ENCODE data around the gene GUCY1A1. TPM values are rescaled to one million over a fixed set of nuclear protein-coding genes. Genes with fewer than 3 reads are reported as not detected.

The GUCY1A1 gene
- total and polyA plus RNA-seq, 2 donors from 2014 or later = 6.9 to 64.6 TPM

DNA sequence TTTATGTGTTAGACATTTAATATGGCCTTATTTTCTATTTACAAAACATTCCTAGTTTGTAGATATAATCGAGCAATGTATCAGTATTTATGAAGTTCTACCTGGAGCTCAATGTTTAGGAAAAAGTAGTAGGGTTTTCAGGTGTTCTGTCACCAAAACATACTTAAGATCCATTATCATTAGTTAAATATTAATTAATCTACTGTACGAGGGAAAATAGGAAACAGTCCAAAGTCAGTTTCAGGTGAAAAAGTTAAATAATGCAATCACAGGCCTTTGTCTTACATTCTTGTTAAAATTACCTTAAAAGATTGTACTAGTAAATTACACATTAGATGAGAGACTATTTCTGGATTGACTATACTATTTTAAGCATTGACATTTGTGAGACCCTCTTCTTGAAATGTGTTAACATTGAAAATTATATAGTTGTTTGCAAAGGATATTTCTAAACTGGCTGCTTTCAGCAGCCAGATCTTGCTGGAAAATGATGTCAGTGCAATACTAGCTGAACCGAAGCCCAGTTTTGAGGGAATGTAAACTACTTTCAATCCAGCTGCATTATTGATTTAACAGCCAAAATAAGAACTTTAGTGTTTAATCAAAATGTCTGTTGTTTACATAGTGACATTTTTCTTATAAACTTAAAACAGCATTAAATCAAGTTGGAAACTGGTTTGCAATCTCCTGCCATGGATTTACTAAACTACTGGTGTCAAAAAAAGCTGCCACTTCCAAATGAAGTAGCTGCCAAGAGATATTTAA, 111.5 kb downstream of the GUCY1A1 start:
- intact Hi-C loops (cut with DNase I) = no loop called here
- Histone ChIP-seq H3K9me3 (ENCODE audit: control insufficient read depth in 2 of 3, insufficient read depth in 1 of 3, low read length in 3 of 3) (no peaks in the 10 kb centered on the region), H3K36me3 (ENCODE audit: control insufficient read depth in 2 of 3, insufficient read depth in 3 of 3, low read length in 3 of 3) (peaks cover 0 to 2% (median 0%) of the 10 kb centered on the region in 3 donors), H3K27me3 (ENCODE audit: control insufficient read depth, insufficient read depth, low read length) (no peaks in the 10 kb centered on the region), H3K4me1 (ENCODE audit: control insufficient read depth in 2 of 3, insufficient read depth in 2 of 3, low read depth in 1 of 3, low read length in 3 of 3) (no peaks in the 10 kb centered on the region), H3K9ac (ENCODE audit: low read length in 3 of 3) (no peak overlapping the region), H3K4me3 (ENCODE audit: low read length in 3 of 3) (no peak overlapping the region), H3K27ac (ENCODE audit: low read depth in 2 of 2, low read length in 2 of 2) (peak overlapping the region; percentile 3 to 5)
- DNase-seq = peak in 2 of 5 donors; percentile 61 to 85
- FAIRE-seq = peak; percentile 56
- TF ChIP-seq, protein P1, sequence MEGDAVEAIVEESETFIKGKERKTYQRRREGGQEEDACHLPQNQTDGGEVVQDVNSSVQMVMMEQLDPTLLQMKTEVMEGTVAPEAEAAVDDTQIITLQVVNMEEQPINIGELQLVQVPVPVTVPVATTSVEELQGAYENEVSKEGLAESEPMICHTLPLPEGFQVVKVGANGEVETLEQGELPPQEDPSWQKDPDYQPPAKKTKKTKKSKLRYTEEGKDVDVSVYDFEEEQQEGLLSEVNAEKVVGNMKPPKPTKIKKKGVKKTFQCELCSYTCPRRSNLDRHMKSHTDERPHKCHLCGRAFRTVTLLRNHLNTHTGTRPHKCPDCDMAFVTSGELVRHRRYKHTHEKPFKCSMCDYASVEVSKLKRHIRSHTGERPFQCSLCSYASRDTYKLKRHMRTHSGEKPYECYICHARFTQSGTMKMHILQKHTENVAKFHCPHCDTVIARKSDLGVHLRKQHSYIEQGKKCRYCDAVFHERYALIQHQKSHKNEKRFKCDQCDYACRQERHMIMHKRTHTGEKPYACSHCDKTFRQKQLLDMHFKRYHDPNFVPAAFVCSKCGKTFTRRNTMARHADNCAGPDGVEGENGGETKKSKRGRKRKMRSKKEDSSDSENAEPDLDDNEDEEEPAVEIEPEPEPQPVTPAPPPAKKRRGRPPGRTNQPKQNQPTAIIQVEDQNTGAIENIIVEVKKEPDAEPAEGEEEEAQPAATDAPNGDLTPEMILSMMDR (IDR thresholded peaks at IDR 0.05; ENCODE audit: borderline replicate concordance, extremely low read depth, insufficient read depth) = no peak

DNA sequence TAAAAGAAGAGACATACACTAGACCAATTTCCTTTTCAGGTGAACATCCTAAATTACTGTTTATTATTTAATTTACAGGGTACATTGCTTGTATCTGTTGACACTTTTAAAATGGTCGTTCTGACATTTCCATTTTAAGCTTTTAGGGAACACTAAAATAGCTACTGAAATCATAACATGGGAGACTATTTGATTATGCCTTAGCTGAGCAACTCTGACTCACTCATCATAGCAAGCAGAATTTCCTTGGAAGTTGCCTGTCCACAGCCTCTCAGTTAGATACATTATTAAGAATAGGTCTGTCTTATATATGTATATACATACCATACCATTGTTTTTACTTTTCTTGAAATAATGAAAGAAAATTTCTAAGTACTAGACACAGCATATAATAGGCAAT, 114.1 kb downstream of the GUCY1A1 start:
- Histone ChIP-seq H3K9me3 (ENCODE audit: control insufficient read depth in 2 of 3, insufficient read depth in 1 of 3, low read length in 3 of 3) (no peaks in the 10 kb centered on the region), H3K27ac (ENCODE audit: low read depth in 2 of 2, low read length in 2 of 2) (no peak overlapping the region), H3K27me3 (ENCODE audit: control insufficient read depth, insufficient read depth, low read length) (no peaks in the 10 kb centered on the region), H3K36me3 (ENCODE audit: control insufficient read depth in 2 of 3, insufficient read depth in 3 of 3, low read length in 3 of 3) (peaks cover 0 to 2% (median 0%) of the 10 kb centered on the region in 3 donors), H3K4me1 (ENCODE audit: control insufficient read depth in 2 of 3, insufficient read depth in 2 of 3, low read depth in 1 of 3, low read length in 3 of 3) (peaks cover 0 to under 1% (median 0%) of the 10 kb centered on the region in 3 donors), H3K4me3 (ENCODE audit: low read length in 3 of 3) (no peak overlapping the region), H3K9ac (ENCODE audit: low read length in 3 of 3) (no peak overlapping the region)
- TF ChIP-seq, protein P1 (IDR thresholded peaks at IDR 0.05; ENCODE audit: borderline replicate concordance, extremely low read depth, insufficient read depth) = no peak
- no peak for FAIRE-seq
- intact Hi-C loops (cut with DNase I) = no loop called here
- DNase-seq = no peak

DNA sequence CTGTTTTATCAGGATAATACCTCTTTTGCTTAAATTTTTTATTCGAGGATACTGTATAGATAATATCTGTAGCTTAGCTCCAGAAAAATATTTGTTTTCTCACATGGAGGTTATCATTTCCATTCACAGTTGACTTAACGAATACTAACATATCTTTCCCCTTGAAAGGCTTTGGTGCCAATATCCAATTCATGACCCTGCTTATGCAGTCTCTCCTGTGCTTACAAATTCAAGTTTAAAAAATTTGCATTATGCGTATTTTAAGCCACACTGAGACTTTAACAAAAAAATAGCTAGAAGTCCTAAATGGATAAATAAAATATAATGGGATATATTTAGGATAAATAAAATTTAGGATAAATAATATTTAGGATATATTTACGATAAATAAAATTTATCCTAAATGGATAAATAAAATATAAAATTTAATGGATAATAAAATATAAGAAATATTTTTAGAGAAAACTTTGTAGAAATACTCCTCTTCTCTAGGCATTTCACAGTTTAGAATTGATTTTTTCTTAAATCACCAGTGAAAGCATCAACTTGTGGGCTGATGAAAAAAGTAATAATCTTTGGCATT, 114.7 kb downstream of the GUCY1A1 start:
- H3K4me1 ChIP-seq (ENCODE audit: control insufficient read depth in 2 of 3, insufficient read depth in 2 of 3, low read depth in 1 of 3, low read length in 3 of 3) = peaks cover 0 to 2% (median 0%) of the 10 kb centered on the region in 3 donors
- H3K27ac ChIP-seq (ENCODE audit: low read depth in 2 of 2, low read length in 2 of 2) = no peak overlapping the region
- H3K36me3 ChIP-seq (ENCODE audit: control insufficient read depth in 2 of 3, insufficient read depth in 3 of 3, low read length in 3 of 3) = peaks cover 0 to 2% (median 0%) of the 10 kb centered on the region in 3 donors
- no peak overlapping the region for H3K9ac ChIP-seq (ENCODE audit: low read length in 3 of 3)
- TF ChIP-seq, protein P1 (IDR thresholded peaks at IDR 0.05; ENCODE audit: borderline replicate concordance, extremely low read depth, insufficient read depth) = no peak
- intact Hi-C loops (cut with DNase I) = no loop called here
- no peaks in the 10 kb centered on the region for H3K9me3 ChIP-seq (ENCODE audit: control insufficient read depth in 2 of 3, insufficient read depth in 1 of 3, low read length in 3 of 3)
- no peak overlapping the region for H3K4me3 ChIP-seq (ENCODE audit: low read length in 3 of 3)
- DNase-seq = no peak
- FAIRE-seq = peak; percentile 95
- no peaks in the 10 kb centered on the region for H3K27me3 ChIP-seq (ENCODE audit: control insufficient read depth, insufficient read depth, low read length)

Other genes starting within 250 kb of the GUCY1A1 start
- gene GUCY1B1, start 92.2 kb downstream of the GUCY1A1 start, total RNA-seq = 24.7 TPM
- 13.2 TPM for gene GUCY1B1, start 92.2 kb downstream of the GUCY1A1 start, polyA plus RNA-seq (ENCODE audit: insufficient read depth, low read depth, low replicate concordance)
- not detected for gene ASIC5, start 199.4 kb downstream of the GUCY1A1 start, total RNA-seq
- not detected for gene ASIC5, start 199.4 kb downstream of the GUCY1A1 start, polyA plus RNA-seq (ENCODE audit: insufficient read depth, low read depth, low replicate concordance)
- 1.3 TPM for gene TDO2, start 236.8 kb downstream of the GUCY1A1 start, total RNA-seq
- 0.41 TPM for gene TDO2, start 236.8 kb downstream of the GUCY1A1 start, polyA plus RNA-seq (ENCODE audit: insufficient read depth, low read depth, low replicate concordance)